Measurements from ENCODE around the gene CEACAM19.

CEACAM19 gene

DNA sequence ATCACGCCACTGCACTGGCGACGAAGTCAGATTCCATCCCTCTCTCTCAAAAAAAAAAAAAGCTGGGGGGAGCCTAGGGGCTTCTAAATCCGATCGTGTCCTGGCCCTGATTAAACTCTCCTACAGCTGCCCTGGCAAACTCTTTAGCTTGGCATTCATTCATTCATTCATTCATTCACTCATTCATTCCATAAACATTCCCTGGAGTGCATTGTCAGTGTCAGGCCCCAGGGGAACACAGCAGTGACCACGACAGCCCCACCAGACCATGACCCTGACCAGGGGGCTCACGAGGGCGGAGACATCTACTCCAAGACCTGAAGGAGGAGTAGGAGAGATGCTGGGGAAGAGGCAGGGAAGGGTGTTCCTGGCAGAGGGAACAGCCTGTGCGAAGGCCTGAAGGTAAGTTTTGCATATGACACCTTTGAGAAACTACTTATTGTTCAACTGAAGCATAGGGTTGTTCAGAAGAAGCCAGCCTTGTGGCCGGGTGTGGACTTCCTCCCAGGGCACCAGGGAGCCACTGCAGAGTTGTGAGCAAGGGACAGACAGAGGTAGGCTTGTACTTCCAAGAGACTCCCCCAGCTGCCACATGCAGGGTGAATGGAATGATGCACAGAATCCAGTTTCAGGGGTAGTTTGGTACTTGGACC, 52.1 kb downstream of the CEACAM19 start:
- no peak for DNase-seq (ENCODE audit: low read depth)

DNA sequence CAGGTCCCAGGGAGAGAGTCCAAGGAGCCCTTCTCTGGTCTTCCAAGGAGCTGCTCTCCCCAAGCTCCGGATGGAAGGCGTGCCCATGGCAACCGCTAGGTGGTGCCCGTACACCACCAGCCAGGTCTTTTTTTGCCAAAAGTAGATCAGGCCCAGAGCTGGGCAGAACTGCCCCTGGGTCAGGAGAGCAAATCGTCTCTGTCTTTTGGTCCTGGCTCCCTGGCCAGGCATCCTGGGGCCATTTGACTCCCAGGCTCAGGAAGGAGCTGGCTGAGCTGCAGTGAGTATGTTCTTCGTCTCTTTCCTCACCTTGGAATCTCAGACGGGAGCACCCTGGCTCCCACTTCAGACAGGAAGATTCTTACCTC, 52.7 kb downstream of the CEACAM19 start:
- peak; percentile 65 for DNase-seq (ENCODE audit: low read depth)

DNA sequence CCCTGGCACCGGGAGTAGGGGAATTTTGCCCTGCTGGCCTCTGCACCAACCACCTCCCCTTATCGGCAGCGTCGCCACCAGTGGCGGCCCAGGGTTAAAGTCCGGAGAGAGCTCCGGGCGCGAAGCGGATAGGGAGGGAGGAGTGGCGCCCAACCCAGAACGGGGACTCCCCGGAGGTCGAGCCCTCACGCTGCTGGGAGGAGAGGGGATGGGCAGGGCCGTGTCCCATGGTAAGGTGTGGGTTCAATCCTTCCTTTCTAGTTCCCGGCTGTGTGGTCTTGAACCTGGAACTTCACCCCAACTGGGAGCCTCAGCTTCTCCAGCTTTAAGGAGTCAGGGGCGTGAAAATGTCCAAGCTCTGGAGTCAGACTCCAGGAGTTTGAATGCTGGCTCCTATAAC, 54.0 kb downstream of the CEACAM19 start:
- no peak for DNase-seq (ENCODE audit: low read depth)

GRCh38 chr19:44725684-44726083, 54.4 kb downstream of the CEACAM19 start:
- DNase-seq (ENCODE audit: low read depth) = no peak

DNA sequence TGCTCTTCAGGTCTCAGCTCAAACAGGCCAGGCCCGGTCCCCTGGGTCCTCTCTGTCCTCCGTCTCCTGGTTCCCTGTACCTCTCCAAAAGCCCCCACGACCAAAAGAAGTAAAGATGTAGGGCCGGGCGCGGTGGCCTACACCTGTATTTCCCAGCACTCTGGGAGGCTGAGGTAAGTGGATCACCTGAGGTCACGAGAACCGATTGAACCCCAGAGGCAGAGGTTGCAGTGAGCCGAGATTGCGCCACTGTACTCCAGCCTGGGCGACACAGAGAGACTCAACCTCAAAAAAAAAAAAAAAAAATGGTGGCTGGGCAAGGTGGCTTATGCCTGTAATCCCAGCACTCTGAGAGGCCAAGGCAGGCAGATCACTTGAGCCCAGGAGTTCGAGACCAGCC, 55.2 kb downstream of the CEACAM19 start:
- no peak for DNase-seq (ENCODE audit: low read depth)

DNA sequence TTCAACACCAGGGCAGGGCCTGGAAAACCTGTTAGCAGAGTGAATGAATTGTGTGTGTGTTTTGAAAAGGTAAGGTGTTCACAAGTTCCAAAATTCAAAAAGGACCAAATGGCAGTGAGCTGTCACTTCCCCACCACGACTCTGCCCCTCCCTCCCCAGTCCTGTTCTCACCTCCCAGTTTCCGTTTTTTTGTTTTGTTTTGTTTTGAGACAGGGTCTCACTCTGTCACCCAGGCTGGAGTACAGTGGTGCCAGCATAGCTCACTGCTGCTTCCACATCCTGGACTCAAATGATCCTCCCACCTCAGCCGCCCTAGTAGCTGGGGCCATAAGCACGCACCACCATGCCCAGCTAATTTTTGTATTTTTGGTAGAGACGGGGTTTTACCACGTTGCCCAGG, 56.9 kb downstream of the CEACAM19 start:
- no peak for DNase-seq (ENCODE audit: low read depth)

DNA sequence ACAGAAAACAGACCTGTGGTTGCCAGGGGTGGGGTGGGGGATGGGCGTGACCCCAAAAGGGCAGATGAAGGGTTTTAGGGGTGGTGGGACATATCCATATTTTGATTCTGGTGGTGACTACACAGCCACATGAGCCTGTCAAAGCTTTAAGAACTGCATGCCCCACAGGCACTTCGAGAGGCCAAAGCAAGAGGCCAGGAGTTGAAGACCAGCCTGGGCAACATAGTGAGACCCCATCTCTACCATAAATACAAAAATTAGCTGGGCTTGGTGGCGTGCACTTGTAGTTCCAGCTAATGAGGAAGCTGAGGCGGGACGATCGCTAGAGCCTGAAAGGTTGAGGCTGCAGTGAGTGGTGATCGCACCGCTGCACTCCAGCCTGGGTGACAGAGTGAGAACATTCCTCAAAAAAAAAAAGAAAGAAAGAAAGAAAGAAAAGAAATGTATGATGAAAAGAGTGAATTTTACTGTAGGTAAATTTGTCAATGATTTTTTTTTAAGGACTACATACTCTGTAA, 58.3 kb downstream of the CEACAM19 start:
- DNase-seq (ENCODE audit: low read depth) = no peak

DNA sequence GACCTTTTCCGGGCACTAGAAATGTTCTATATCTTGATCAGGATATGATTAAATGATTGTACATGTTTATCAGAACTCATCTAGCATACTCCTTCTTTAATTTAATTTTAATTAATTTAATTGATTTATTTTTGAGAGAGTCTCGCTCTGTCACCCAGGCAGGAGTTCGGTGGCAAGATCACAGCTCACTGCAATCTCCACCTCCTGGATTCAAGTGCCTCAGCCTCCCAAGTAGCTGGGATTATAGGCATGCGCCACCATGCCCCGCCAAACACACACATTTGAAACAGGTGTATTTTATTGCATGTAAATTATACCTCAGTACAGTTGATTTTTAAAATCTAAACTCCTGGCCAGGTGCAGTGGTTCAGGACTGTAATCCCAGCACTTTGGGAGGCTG, 59.8 kb downstream of the CEACAM19 start:
- DNase-seq (ENCODE audit: low read depth) = no peak

DNA sequence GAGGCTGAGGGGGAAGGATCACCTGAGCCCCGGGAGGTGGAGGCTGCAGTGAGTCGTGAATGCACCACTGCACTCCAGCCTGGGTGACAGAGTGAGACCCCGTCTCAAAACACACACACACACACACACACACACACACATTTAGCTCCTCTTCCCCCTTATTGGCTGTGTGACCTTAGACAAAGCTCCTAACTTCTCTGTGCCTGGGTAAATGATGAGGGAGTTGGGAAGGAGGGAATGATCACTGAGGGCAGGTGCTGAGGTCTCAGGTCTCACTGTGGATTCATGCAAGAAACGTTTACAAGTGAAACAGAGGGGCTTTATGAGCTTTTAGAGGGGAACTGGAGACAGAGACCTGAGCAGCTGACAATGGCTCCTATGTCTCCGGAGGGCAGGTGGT, 60.3 kb downstream of the CEACAM19 start:
- DNase-seq (ENCODE audit: low read depth) = no peak

- DNase-seq (ENCODE audit: low read depth) = no peak
Measured at GRCh38 chr19:44732235-44733014, 61.1 kb downstream of the CEACAM19 start.

All from activated T-helper 9 cell treated with anti-CD3 and anti-CD28 coated beads, Interleukin-2, amount 50 U/mL, for 16 hours (primary cell).